GM18511 (cell line): ENCODE measurements around the gene JAK1.
A peak's percentile ranks its signal among the peaks of the same experiment; 100 is the strongest.
"Not testable (repeated sequence)": the region's sequence is repeated elsewhere in the genome, so short reads cannot be mapped to it uniquely, and the experiment has no call there.

Experiments used
- ATAC-seq: cut with Tn5 transposase; IDR thresholded peaks from one replicate; pipeline ENCODE4 v1.9.1; 2021; ENCODE audit warnings: mild to moderate bottlenecking, moderate library complexity; ENCODE audit not compliant: unreplicated experiment

The JAK1 gene

DNA sequence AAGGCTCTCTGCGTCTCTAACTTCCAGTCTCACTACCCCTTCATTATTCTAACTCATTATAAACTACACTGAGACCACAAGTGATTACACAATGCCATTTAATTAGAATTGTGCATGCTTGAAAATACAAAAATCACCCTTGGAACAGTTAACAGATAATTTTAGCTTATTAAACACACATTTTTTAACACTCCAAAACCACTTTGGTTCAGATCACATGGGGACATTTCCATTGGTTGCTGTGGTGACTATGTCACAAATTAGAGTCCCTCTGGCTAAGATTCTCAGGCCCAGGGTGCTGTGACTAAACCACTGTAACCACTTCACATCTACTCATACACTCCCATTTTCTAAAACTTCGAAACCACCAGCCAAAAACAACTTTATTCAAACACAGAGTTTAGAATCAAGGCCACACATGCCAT, 43.0 kb downstream of the JAK1 start:
- ATAC-seq: peak; percentile 65

- no peak for ATAC-seq
Observed at GRCh38 chr1:64922336-64922735, 44.0 kb downstream of the JAK1 start.

DNA sequence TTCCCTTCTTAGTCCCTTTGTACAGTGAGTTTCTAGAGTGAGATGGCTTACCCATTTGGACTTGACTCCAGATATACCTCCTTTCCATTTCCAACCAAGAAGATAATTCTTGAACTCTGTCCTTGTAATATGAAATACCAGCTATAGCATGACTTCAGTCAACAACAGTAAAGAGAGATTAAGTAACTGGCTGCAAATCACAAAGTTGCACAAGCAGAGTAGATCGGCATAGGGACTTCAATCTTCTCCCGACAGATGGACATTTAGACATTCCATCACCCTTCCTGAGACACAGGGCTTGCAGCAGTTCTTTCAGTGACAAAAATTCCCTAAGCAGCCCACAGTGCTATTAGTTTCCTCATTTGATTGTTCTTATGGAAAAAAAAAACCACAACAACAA, 44.6 kb downstream of the JAK1 start:
- no peak for ATAC-seq

DNA sequence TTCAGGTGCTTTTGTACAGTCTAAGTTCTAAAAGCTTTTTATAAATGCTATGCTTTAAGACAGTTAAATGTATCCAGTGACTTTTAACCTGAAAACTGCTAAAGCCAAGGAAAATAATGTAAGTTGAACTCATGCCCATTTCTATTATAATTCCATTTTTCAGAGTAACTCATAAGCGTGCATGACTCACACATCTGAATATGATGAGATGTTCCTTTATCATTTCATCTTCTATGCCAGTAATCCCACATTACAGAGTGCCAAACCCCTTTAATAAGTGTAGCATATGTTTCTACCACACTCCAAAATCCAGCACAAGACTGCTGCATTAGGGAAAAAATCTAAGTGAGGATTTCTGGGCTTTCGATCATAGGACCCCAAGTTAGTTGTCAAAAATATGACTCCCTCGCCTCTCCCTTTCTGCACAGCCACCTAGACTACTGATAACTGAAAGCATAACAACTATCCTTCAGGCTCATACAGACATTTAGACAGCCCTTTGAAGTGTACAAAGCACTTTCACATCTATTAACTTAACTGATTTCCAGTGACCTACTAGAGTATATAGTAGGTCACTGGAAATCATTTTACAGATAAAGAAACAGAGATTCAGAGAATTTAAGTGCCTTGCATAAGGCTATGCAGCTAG, 45.3 kb downstream of the JAK1 start:
- ATAC-seq: no peak

- ATAC-seq: not testable (repeated sequence)
Observed at GRCh38 chr1:64919120-64919519, 47.2 kb downstream of the JAK1 start.

DNA sequence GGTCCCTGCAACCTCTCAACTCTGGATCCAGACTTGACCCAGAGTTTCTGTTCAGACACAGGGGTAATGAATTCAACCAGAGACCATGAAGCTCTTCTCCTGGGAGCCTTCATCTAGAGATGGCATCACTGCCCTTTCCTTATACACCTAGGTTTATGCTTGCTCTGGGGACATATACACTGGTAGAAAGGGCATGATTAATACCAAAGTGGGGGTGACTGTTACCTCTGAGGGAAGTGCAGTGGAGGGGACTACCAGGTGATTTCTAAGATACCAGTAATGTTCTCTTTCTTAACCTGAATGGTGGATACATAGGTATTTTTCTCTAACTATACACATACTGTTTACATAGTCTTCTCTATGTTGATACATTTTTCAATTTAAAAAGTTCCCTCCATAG, 48.4 kb downstream of the JAK1 start:
- ATAC-seq: no peak

- ATAC-seq: no peak
Observed at GRCh38 chr1:64917328-64917861, 49.0 kb downstream of the JAK1 start.

DNA sequence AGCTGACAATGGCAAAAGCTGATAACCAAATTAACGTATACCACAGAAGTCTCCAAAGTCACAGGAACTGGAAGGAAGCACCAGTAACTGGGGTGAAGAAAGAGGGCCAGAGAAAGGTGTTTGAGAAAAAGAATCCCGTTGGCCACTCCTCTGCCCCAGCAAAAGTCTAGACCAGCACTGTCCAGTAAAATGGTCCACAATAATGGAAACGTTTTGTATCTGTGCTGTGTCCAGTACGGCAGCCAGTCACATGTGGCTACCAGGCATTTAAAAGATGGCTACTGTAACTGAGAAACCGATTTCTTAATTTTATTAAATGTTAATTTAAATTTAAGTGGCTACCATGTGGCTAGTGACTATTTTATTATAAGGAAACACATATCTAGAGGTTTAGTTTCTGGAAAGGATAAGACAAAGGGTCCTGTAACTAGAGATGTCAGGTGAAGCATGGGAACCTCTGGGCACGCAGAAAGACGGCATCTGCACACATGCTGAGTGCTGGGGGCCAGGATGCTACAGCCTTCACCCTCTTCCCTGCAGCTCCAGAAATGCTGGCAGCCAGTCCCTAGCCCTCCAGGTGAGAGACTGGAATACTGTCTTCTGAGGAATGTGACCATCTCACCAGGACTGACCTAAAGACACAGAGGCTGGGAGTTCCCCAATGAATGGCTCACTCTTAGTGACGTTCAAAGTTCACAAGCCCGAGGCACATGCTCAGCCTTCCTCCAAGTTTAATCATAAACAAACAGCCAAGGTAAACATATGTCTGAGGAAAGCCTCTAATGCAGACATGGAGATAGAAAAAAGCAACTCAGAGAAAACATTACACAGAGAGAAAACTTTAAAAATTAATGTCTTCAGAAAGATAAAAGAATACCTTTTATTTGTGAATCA, 50.7 kb downstream of the JAK1 start:
- no peak for ATAC-seq

GRCh38 chr1:64913361-64914015, 52.9 kb downstream of the JAK1 start:
- no peak for ATAC-seq

DNA sequence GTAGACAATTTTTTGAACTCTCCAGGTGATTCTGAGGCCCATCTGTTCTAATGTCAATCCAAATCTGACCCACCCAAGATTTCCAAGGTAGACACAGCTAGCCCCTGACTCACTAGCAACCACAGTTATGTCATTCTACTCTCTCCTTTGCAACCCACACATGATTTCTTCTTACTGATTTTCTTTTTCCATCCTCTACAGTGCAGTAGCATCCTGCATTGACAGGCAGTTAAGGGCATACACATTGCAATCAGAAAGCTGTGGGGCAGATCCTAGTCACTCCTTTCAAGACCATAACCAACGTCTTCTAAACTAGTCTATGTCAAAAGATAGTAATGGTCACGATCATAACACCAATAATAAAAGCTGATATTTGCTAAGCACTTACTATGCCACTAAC, 54.2 kb downstream of the JAK1 start:
- no peak for ATAC-seq

DNA sequence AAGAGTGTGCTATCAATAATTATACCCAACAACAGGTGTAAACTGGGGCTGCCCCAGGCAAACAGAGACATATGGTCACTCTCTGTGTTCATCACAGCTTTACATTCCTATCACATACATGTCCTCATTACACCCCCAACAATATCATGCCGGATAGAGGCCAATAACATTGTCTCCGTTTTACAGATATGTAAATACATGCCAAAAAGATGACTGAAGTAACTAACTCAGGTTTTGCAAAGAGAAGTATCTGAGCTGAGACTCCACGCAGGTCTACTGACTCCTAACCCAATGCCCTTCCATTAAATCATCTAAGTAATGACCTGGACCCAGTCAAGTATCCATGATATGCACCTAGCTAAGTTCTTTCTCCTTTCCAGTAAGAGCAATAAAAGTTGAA, 55.0 kb downstream of the JAK1 start:
- no peak for ATAC-seq

- ATAC-seq: no peak
Observed at GRCh38 chr1:64909031-64909430, 57.3 kb downstream of the JAK1 start.

DNA sequence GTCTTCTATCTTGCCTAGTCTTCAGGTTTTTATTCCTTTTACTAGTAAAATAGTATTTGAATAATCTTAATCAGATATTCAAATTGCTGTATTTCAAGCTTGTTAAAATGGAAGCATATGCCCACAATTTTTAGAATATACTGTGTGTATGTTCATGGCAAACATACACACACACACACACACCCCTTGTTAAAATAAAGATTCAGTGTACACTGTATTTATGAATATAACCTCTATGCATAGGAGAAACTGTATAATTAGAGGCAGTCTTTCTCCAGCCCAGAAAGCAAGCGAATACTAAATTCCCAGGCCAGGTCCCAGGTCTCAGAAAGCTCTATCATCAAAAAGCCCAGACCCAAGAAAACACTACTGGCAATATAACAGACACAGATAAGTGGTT, 57.8 kb downstream of the JAK1 start:
- no peak for ATAC-seq

- no peak for ATAC-seq
Observed at GRCh38 chr1:64906447-64906846, 59.9 kb downstream of the JAK1 start.

DNA sequence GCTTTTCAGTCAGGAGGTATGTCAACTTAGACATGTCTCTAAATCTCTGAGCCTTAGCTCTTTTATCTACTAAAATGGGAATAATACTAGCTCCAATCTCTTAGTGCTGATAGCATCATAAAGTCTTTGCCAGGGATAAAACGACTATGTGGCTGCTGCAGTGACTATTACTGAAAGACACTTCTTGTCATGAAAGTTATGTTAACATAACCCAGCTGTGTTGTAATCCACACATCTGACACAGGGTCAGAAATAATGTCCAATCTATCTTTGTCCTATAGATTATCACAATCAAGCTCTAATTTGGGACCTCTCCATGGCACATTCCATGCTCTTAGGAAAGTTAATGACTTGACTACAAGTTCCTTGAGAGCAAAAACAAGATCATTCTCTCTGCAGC, 62.8 kb downstream of the JAK1 start:
- ATAC-seq: no peak

- no peak for ATAC-seq
Observed at GRCh38 chr1:64901663-64902062, 64.7 kb downstream of the JAK1 start.

GRCh38 chr1:64900916-64901315, 65.4 kb downstream of the JAK1 start:
- no peak for ATAC-seq

- peak; percentile 78 for ATAC-seq
Observed at GRCh38 chr1:64898107-64898861, 68.1 kb downstream of the JAK1 start.

DNA sequence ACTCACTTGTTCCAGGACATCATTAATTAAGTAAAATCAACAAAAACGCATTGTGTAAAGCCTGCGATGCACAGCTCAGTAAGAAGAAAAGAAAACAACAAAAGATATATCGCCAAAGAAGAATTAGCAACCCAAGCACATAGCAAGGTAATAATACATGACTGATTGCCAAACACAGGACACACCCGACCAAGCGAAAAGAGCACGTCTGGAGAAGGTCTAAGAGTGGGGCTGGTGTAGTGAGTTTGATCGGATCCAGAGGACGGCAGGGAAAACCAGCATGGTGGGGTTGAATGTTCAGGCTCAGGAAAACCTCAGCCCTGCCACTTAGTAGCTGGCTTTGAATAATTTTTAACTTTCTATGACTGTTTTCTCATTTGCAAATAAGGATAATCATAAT, 69.8 kb downstream of the JAK1 start:
- no peak for ATAC-seq

DNA sequence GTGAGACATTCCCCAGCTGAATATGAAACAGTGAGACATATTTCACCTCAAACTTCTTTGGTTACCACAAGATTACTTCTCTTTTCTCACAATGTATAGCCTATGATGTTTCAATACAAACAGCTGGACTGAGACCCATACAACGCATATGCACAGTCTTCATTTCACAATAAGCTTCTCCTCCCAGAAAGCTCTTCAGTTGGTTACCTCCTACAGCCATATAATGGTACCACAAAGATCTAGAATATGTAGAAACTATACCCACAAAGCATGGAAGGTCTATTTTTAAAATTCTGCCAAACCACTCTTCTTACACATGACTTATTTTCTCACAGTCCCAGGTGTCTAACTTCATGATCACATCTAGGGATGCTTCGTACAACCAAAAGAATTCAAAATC, 70.8 kb downstream of the JAK1 start:
- ATAC-seq: peak; percentile 76
